Progenitor cell of endocrine pancreas (in vitro differentiated cells): ENCODE measurements around the gene GALR2. TPM values are rescaled to one million over a fixed set of nuclear protein-coding genes. Genes with fewer than 3 reads are reported as not detected.
"Not testable (repeated sequence)": the region's sequence is repeated elsewhere in the genome, so short reads cannot be mapped to it uniquely, and the experiment has no call there.

Source experiments
- DNase-seq: peaks from one replicate; pipeline ENCODE4 v3.0.0; 2021; ENCODE audit warnings: low spot score; ENCODE audit not compliant: unreplicated experiment
- H3K27ac Mint-ChIP-seq: 2 replicates; pipeline ENCODE4 v1.8.0; 2021; ENCODE audit warnings: mild to moderate bottlenecking, moderate library complexity, mixed read lengths
- H3K27me3 Mint-ChIP-seq: 2 replicates; pipeline ENCODE4 v1.8.0; 2021; ENCODE audit warnings: mixed read lengths
- H3K36me3 Mint-ChIP-seq: 2 replicates; pipeline ENCODE4 v1.8.0; 2022; ENCODE audit warnings: mixed read lengths; ENCODE audit not compliant: insufficient read depth
- H3K4me1 Mint-ChIP-seq: 2 replicates; pipeline ENCODE4 v1.8.0; 2021; ENCODE audit warnings: low read depth, mixed read lengths
- H3K4me3 Mint-ChIP-seq: 2 replicates; pipeline ENCODE4 v1.8.0; 2021; ENCODE audit warnings: low read depth, mild to moderate bottlenecking, moderate library complexity, mixed read lengths
- H3K9me3 Mint-ChIP-seq: 2 replicates; pipeline ENCODE4 v1.8.0; 2021; ENCODE audit warnings: low read depth, mixed read lengths
- CTCF ChIP-seq: fragments of 200-600 bp; sonication (generic); IDR thresholded peaks from one replicate; pipeline ENCODE4 v1.5.0; 2021; ENCODE audit warnings: antibody characterized with exemption, mild to moderate bottlenecking; ENCODE audit not compliant: unreplicated experiment
- total RNA-seq: library from RNA; stranded (reverse); gene quantifications from 2 replicates; pipeline ENCODE4 v1.2.1, GENCODE V29; 2021

Gene GALR2
- total RNA-seq, 1 donor from 2014 or later, result 1.0 TPM

- peak; percentile 41 for TF ChIP-seq CTCF
- Mint-ChIP-seq H3K27me3 (peaks cover 56% of the 10 kb centered on the region), H3K4me3 (peak overlapping the region; percentile 53), H3K9me3 (no peaks in the 10 kb centered on the region), H3K27ac (peak overlapping the region; percentile 70), H3K4me1 (peaks cover 29% of the 10 kb centered on the region), H3K36me3 (no peaks in the 10 kb centered on the region)
- no peak for DNase-seq
These were observed 974 bp downstream of the GALR2 start for GRCh38 chr17:76075364-76076145.

GRCh38 chr17:76076146-76076764, 1.7 kb downstream of the GALR2 start:
- H3K4me3 Mint-ChIP-seq, result no peak overlapping the region
- no peak for DNase-seq

DNA sequence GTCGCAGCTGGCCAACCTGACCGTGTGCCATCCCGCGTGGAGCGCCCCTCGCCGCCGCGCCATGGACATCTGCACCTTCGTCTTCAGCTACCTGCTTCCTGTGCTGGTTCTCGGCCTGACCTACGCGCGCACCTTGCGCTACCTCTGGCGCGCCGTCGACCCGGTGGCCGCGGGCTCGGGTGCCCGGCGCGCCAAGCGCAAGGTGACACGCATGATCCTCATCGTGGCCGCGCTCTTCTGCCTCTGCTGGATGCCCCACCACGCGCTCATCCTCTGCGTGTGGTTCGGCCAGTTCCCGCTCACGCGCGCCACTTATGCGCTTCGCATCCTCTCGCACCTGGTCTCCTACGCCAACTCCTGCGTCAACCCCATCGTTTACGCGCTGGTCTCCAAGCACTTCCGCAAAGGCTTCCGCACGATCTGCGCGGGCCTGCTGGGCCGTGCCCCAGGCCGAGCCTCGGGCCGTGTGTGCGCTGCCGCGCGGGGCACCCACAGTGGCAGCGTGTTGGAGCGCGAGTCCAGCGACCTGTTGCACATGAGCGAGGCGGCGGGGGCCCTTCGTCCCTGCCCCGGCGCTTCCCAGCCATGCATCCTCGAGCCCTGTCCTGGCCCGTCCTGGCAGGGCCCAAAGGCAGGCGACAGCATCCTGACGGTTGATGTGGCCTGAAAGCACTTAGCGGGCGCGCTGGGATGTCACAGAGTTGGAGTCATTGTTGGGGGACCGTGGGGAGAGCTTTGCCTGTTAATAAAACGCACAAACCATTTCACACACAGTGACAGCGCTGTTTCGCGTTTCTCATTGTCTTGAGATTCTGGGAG, 2.4 kb downstream of the GALR2 start:
- Mint-ChIP-seq H3K36me3 (no peaks in the 10 kb centered on the region), H3K27me3 (peaks cover 56% of the 10 kb centered on the region), H3K4me1 (peaks cover 28% of the 10 kb centered on the region), H3K4me3 (peak overlapping the region; percentile 38), H3K9me3 (no peaks in the 10 kb centered on the region), H3K27ac (no peak overlapping the region)
- no peak for TF ChIP-seq CTCF
- DNase-seq, result no peak

More at GRCh38 chr17:76076146-76076764, 1.7 kb downstream of the GALR2 start:
- Mint-ChIP-seq H3K27ac (no peak overlapping the region), H3K9me3 (no peaks in the 10 kb centered on the region), H3K36me3 (no peaks in the 10 kb centered on the region), H3K27me3 (peaks cover 56% of the 10 kb centered on the region), H3K4me1 (peaks cover 33% of the 10 kb centered on the region)
- no peak for TF ChIP-seq CTCF

DNA sequence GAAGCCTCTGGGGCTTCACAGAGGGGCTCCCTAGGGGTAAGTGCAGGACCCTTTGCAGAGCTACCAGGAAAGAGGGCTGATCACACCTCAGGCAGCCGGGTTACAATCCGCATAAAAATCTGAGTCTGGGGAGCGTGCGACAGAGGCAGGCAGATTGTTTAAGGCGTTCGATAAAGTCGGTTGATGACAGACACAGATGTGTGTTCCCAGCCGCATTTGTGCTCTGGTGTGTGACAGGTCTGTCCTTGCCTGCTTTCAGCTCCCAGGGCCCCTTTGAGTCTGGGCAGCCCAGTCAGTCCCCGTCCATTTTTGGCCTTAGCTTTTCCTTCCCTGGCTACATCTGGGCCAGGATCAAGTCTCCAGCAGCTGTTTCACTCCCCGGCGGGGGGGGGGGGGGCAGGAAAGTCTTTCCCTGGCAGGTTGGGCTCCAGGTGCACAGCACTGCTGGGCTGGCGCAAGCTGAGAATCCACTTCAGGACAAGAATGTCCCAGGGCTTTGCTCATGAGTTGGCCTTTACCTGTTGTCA, 3.1 kb downstream of the GALR2 start:
- Mint-ChIP-seq H3K27ac (no peak overlapping the region), H3K4me1 (peaks cover 26% of the 10 kb centered on the region)

GRCh38 chr17:76078370-76078769, 3.8 kb downstream of the GALR2 start:
- H3K4me1 Mint-ChIP-seq, result peaks cover 26% of the 10 kb centered on the region
- not testable (repeated sequence) for H3K27ac Mint-ChIP-seq, DNase-seq, H3K4me3 Mint-ChIP-seq, H3K36me3 Mint-ChIP-seq, H3K9me3 Mint-ChIP-seq
- peaks cover 56% of the 10 kb centered on the region for H3K27me3 Mint-ChIP-seq

More for the DNA sequence above, 3.1 kb downstream of the GALR2 start:
- H3K36me3 Mint-ChIP-seq, result no peaks in the 10 kb centered on the region
- no peaks in the 10 kb centered on the region for H3K9me3 Mint-ChIP-seq
- H3K27me3 Mint-ChIP-seq, result peaks cover 56% of the 10 kb centered on the region
- TF ChIP-seq CTCF, result no peak
- DNase-seq, result no peak
- peak overlapping the region; percentile 5 for H3K4me3 Mint-ChIP-seq
